ENCODE measurements around the gene MINDY4B.

DNA sequence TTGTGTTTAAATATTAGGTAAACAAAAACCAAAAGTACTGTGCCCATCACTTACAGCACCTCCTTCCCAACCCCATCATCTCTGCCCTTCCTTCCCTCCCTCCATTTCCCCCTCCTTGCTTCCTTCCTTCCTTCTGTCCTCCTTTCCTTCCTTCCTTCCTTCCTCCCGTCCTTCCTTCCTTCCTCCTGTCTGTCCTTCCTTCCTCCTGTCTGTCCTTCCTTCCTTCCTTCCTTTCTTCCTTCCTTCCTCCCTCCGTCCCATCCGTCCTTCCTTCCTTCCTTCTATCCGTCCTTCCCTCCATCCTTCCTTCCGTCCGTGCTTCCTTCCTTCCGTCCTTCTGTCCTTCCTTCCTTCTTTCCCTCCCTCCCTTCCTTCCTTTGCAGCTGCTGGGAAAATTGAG, 74.5 kb downstream of the MINDY4B start:
- TF ChIP-seq YY1 (IDR thresholded peaks at IDR 0.05; ENCODE audit: insufficient read depth, insufficient read length) (no peak), ZNF274 (IDR thresholded peaks at IDR 0.05; ENCODE audit: low read depth, low read length) (no peak), SUZ12 (IDR thresholded peaks at IDR 0.05; ENCODE audit: extremely low read depth, insufficient read depth, insufficient read length) (no peak)

Measured in NT2/D1 (cell line).